C4-2B (cell line): ENCODE data around the gene LRFN4.

Source experiments
- ZFX ChIP-seq: fragments of 450-650 bp; IDR thresholded peaks from 2 replicates; pipeline ENCODE4 v1.6.1; 2017
- TF ChIP-seq, protein P1 (sequence below): fragments of 450-650 bp; conservative IDR thresholded peaks from 2 replicates; pipeline ENCODE4 v1.5.1; 2017; ENCODE audit warnings: mild to moderate bottlenecking

GRCh38 chr11:66841861-66842260, 15.0 kb upstream of the LRFN4 start:
- TF ChIP-seq, protein P1, sequence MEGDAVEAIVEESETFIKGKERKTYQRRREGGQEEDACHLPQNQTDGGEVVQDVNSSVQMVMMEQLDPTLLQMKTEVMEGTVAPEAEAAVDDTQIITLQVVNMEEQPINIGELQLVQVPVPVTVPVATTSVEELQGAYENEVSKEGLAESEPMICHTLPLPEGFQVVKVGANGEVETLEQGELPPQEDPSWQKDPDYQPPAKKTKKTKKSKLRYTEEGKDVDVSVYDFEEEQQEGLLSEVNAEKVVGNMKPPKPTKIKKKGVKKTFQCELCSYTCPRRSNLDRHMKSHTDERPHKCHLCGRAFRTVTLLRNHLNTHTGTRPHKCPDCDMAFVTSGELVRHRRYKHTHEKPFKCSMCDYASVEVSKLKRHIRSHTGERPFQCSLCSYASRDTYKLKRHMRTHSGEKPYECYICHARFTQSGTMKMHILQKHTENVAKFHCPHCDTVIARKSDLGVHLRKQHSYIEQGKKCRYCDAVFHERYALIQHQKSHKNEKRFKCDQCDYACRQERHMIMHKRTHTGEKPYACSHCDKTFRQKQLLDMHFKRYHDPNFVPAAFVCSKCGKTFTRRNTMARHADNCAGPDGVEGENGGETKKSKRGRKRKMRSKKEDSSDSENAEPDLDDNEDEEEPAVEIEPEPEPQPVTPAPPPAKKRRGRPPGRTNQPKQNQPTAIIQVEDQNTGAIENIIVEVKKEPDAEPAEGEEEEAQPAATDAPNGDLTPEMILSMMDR, result no peak
- no peak for TF ChIP-seq ZFX
